HL-60 (cell line): ENCODE data around the gene SRCAP.

Source experiments
- DNase-seq, 2 experiments: peaks; one replicate each; pipeline ENCODE4 v3.0.0-alpha.2; 2010 to 2020; ENCODE audit warnings: low read depth in 1 of 2, low spot score in 1 of 2
- H3K27ac ChIP-seq: fragments of 250-450 bp; sonication (Bioruptor Pico); replicated peaks from 2 replicates; pipeline ENCODE4 v1.5.1; 2020; ENCODE audit warnings: mild to moderate bottlenecking, moderate library complexity
- H3K27me3 ChIP-seq: fragments of 250-450 bp; sonication (Bioruptor Pico); 2 replicates; pipeline ENCODE4 v1.5.1; 2021; ENCODE audit warnings: mild to moderate bottlenecking, moderate library complexity; ENCODE audit not compliant: insufficient read depth, poor library complexity, severe bottlenecking
- H3K4me3 ChIP-seq: replicated peaks from 2 replicates; pipeline ENCODE4 v1.5.1; 2011; ENCODE audit warnings: mild to moderate bottlenecking, control low read depth, low read length; ENCODE audit not compliant: insufficient read depth
- GABPA ChIP-seq: IDR thresholded peaks from 2 replicates; pipeline ENCODE4 v1.6.1; 2012; ENCODE audit warnings: low read depth
- POLR2AphosphoS5 ChIP-seq: IDR thresholded peaks from 2 replicates; pipeline ENCODE4 v1.6.1; 2012; ENCODE audit warnings: low read depth
- SPI1 ChIP-seq: IDR thresholded peaks from 2 replicates; pipeline ENCODE4 v1.6.1; 2012; ENCODE audit warnings: low read depth, mild to moderate bottlenecking, borderline replicate concordance
- TF ChIP-seq, protein P1 (sequence below): IDR thresholded peaks from 2 replicates; pipeline ENCODE4 v1.6.1; 2012; ENCODE audit warnings: low read depth; ENCODE audit not compliant: insufficient replicate concordance
- TF ChIP-seq, protein P2 (sequence below): IDR thresholded peaks from one replicate; pipeline ENCODE4 v1.5.1; 2011; ENCODE audit warnings: low read length, control low read depth, inconsistent platforms; ENCODE audit not compliant: insufficient read depth

The SRCAP gene

DNA sequence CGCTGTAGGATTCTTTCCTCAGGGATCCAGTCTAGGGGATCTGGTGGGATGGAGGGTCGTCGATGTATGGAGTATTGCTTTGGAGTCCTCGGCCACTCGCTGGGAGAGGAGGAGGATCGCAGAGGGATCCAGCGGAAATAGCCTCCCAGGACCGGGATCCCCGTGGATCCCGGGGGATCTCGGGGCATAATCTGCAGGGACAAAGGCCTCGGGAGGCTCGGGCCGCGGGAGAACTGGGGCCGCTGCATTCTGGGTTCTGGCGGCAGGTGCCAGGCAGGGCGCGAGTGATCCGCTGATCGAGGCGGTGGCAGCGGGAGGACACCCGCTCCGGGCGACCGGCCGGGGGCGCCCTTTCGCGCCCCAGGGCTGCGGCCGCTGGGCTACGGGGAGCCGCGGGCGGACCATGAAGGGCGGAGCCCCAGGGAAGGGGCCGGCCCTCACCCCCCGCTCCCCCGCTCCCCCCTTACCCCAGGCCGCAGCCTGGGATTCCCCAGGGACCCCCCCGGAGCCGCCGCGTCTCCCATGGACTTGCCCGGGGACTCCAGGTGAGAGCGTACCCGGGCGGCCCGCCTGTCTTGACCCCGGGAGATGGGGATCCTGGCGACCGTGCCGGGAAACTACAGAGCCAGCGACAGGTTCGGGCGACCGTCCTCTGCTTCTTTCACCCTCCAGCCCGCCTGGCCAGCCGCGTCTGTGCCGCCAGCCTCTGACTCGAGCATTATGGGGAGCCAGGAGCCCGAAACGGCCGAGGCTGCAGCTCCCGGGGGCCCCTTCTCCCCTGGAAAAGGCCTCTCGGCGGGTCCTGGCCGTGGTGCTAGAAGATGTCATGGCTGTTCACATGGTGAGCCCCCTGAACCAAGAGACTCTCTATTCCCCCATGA lies 47.6 kb upstream of the SRCAP start:
- TF ChIP-seq GABPA = no peak
- peak; percentile 45 for TF ChIP-seq POLR2AphosphoS5
- TF ChIP-seq, protein P1, sequence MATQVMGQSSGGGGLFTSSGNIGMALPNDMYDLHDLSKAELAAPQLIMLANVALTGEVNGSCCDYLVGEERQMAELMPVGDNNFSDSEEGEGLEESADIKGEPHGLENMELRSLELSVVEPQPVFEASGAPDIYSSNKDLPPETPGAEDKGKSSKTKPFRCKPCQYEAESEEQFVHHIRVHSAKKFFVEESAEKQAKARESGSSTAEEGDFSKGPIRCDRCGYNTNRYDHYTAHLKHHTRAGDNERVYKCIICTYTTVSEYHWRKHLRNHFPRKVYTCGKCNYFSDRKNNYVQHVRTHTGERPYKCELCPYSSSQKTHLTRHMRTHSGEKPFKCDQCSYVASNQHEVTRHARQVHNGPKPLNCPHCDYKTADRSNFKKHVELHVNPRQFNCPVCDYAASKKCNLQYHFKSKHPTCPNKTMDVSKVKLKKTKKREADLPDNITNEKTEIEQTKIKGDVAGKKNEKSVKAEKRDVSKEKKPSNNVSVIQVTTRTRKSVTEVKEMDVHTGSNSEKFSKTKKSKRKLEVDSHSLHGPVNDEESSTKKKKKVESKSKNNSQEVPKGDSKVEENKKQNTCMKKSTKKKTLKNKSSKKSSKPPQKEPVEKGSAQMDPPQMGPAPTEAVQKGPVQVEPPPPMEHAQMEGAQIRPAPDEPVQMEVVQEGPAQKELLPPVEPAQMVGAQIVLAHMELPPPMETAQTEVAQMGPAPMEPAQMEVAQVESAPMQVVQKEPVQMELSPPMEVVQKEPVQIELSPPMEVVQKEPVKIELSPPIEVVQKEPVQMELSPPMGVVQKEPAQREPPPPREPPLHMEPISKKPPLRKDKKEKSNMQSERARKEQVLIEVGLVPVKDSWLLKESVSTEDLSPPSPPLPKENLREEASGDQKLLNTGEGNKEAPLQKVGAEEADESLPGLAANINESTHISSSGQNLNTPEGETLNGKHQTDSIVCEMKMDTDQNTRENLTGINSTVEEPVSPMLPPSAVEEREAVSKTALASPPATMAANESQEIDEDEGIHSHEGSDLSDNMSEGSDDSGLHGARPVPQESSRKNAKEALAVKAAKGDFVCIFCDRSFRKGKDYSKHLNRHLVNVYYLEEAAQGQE = no peak
- TF ChIP-seq SPI1 = no peak
- TF ChIP-seq, protein P2, sequence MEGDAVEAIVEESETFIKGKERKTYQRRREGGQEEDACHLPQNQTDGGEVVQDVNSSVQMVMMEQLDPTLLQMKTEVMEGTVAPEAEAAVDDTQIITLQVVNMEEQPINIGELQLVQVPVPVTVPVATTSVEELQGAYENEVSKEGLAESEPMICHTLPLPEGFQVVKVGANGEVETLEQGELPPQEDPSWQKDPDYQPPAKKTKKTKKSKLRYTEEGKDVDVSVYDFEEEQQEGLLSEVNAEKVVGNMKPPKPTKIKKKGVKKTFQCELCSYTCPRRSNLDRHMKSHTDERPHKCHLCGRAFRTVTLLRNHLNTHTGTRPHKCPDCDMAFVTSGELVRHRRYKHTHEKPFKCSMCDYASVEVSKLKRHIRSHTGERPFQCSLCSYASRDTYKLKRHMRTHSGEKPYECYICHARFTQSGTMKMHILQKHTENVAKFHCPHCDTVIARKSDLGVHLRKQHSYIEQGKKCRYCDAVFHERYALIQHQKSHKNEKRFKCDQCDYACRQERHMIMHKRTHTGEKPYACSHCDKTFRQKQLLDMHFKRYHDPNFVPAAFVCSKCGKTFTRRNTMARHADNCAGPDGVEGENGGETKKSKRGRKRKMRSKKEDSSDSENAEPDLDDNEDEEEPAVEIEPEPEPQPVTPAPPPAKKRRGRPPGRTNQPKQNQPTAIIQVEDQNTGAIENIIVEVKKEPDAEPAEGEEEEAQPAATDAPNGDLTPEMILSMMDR = peak; percentile 71
- Histone ChIP-seq H3K4me3 (peak overlapping the region; percentile 85), H3K27ac (peak overlapping the region; percentile 87), H3K27me3 (no peaks in the 10 kb centered on the region)
- DNase-seq = peak; percentile 56 to 69

DNA sequence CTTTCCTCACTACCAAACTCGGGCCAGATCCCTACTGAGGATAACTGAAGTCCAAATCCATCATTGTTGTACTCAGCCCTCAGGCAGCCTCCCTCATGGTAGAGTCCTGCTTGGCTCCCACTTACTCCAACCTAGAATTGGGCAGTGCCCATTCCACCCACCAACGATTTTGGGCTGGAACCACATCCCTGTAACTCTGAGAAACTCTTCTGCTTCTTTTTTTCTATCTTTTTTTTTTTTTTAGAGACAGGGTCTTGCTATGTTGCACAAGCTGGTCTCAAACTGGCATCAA lies 47.0 kb upstream of the SRCAP start:
- Histone ChIP-seq H3K4me3 (peak overlapping the region; percentile 85), H3K27ac (peak overlapping the region; percentile 87), H3K27me3 (no peaks in the 10 kb centered on the region)
- DNase-seq = no peak
- no peak for TF ChIP-seq SPI1
- TF ChIP-seq, protein P2 = no peak
- TF ChIP-seq GABPA = no peak
- TF ChIP-seq, protein P1 = no peak
- TF ChIP-seq POLR2AphosphoS5 = no peak

DNA sequence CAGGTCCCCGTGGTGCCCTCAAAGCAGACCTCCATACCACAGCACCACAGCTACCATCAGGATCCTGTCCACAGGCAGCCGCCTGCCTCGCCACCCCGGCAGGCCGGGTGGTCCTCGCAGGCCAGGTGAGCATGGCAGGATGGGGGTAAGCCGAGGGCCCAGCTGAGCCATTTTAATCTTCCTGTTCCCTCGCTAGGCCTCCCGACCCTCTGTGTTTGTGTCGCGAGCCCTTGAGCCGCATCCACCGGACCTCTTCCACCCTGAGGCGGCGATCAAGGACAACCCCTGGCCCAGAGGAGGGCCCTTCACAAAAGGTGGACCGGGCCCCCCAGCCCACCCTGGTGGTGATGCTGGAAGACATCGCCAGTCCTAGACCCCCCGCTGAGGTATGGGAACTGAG lies 46.3 kb upstream of the SRCAP start:
- no peak for DNase-seq
- TF ChIP-seq, protein P2 = no peak
- TF ChIP-seq POLR2AphosphoS5 (no peak), GABPA (no peak), SPI1 (no peak)
- TF ChIP-seq, protein P1 = no peak
- H3K4me3 ChIP-seq = no peak overlapping the region
- H3K27ac ChIP-seq = no peak overlapping the region
- no peaks in the 10 kb centered on the region for H3K27me3 ChIP-seq
